GM18526 (cell line): ENCODE measurements around the gene BMF.

Experiments
- POLR2A ChIP-seq: IDR thresholded peaks from 3 replicates; pipeline ENCODE4 v1.6.1; 2011; ENCODE audit not compliant: insufficient read length; ENCODE audit errors: extremely low read depth

The BMF gene

DNA sequence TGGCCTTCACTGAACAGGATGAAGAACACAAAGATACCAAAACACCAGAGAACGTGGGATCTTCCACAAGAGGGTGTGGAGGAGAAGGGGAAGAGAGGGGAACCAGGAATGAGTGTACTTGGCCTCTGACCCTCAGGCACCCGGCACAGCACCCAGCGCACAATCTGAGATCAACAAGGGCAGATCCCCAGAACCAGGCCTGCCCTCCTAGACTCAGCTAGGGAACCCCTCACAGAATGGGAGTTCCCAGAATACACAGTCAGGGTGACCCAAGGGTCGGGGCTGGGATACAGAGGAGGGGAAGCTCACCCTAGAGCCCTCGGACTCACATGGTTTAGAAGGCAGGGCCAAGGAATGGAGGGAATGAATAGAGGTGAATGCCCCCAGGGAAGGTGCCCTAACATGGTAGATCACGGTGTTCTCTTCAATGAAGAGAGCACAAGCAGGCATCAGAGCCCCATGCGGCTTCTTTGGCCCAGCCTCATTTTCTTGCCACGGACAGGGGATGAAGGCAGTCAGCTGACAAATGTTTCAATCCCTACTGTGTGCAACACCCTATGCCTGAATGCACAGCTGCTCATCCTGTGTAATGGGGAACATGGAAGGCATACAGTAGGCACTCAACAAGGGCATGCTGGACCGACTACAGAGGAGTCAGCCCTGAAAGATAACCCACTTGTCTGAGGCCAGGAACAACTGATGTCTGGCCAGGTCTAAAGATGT is 13.1 kb downstream of the BMF start:
- no peak for TF ChIP-seq POLR2A

GRCh38 chr15:40094156-40094555 is 14.5 kb downstream of the BMF start:
- TF ChIP-seq POLR2A, result no peak

DNA sequence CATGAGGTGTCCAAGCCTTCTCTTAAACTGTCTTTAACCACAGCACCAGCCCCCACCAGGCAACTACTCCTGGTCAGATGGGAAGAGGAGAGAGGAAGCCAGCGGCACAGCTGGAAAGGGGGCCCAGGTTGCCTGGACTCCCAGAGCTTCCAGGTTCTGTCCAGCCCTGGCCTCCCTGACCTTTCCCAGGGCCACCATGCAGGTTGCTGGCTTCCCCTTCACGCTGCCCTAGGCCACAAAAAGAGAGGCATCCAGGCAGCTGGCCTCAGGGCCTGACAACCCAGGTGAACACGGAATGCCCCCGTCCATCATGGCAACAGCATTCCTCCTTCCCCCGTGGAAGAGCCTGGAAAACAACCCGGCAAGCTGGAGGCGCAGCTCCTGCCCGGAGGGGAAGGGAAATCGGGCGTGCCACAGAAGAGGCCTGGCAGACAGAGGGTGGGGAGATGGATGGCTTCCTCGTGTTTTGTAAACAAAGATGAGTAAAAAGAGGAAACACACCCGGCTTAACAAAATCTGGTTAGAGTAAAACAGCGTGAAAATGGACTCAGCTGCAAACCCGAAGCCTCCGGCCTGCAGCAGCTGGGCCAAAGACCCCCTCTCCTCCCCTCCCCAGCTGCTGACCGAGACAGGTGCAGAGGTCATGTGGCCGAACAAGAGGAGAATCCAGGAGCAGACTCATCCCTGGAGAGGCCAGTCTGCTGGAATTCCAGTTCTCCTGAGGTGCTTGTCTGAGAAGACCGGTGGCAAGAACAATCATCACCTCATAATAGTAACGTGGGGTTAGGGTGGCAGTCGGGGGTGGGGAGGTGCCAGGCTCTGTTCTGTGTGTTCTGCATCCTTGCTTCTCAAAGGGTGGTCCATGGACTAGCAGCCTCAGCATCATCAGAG is 15.5 kb downstream of the BMF start:
- TF ChIP-seq POLR2A, result no peak

DNA sequence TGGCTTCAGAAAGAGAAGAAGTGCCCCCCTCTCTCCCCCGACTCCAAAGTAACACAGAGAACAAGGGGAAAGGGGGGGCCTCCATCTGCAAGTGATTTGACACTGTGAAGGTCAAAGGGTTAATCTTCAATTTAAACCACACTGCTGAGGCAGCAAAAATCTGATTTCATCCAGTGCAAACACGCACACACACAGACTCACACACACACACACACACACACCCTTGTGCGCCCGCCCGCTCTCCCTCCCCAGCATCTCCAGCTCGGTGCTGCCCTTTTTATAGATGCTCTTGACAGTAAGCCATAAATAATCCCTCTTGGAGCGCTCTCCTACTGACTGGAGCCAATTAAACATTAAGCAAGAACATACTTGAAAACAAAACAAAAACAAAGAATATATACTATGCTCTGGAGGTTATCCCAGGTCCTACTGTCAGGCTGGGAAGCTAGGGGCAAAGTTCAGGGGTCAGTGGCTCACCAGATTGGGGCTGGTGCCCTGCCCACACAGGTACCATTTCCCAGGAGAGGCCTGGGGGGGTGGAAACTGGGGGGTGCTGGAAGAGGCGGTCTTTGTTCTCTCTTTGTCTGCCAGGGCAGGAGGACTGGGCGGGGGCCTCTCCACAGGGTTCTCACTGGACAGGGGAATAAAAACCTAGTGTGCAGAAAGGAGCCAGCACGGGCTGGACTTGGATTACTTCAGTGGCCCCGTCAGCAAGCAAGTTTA is 16.3 kb downstream of the BMF start:
- TF ChIP-seq POLR2A, result no peak

DNA sequence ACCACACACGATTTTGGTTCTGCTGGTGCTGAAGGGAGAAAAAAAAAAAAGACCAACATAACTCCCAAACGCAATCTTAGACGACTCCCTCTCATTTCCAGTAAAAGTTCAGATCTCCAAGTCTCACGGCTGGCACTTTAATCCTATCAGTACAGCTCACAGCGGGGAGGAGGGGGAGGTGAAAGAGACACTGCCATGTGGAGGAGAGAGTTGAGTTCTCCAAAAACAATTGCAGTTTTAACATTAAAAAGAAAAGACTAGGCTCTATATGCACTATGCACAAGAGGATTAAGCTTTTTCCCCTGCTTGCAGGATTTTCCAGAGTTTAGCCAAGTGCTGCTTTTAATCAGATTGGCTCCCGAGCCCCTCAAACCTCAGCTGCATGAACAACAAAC is 16.8 kb downstream of the BMF start:
- no peak for TF ChIP-seq POLR2A

DNA sequence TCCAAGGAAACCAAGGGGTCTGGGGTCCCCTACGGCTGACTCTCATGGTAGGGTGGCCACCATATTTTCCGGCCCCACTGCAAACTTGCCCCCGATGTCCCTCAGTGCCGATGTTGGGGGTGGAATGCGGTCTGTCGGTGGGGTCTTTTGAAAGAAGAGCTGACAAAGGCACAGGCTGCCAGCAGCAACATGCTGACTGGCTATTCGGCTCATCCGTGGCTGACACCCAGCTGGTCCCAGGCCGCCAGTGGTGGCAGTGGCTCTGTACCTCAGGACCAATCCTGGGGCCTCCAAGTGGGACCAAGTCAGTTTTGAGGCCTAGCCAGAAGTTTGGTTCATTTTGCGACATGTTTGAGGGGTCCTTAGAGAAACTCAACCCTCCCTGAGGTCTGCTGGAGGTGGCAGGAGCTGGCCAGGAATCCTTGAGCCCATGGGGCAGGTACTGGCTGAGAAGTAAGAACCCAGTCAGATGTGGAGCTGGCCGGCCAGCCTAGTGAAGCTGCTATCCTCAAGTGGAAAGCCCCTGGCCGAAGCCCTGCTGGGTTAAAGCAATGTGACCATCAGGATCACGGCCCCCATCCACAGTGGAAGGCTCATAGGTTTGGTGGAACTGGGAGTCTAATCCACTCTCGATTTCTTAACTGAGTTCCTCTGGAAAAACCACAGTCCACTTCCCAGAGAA is 17.8 kb downstream of the BMF start:
- no peak for TF ChIP-seq POLR2A

DNA sequence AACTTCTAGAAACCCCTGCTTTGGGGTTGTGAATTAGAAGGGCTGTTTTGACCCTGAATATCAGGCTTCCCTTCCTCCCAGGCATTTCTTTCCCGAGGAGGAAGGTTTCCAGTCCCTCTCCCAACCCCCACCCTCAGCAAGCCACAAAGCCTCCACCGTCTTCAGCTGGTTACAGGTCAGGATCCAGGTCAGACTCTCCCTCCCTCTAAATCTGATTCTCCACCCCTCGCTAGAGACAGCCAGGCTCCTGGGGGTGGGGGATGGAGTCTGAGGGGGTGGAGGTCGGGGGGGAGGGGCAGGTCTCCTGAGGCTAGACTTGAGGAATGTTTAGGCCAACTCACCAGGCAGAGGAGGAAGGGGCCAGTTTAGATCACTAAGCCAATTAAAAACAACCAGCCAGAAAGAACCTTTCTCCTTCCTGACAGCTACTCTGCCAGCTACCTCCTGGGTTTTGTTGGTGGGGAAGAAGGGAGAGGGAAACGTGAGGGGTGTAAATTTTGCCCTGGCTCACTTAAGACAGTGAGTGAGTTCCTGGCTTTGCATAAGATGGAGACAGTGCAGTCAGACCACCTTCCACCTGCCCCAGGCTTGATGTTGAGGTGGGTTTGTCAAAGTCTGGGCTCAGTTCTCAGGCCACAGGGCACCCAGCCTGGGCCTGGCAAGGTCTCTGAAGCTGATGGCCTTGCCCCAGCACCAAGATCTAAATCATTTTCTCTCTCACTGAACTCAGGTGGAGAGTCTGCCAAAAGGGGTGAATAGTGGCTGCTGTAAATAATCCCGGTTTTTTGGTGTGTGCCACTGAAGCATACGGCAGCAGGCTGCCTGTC is 19.5 kb downstream of the BMF start:
- TF ChIP-seq POLR2A, result no peak

DNA sequence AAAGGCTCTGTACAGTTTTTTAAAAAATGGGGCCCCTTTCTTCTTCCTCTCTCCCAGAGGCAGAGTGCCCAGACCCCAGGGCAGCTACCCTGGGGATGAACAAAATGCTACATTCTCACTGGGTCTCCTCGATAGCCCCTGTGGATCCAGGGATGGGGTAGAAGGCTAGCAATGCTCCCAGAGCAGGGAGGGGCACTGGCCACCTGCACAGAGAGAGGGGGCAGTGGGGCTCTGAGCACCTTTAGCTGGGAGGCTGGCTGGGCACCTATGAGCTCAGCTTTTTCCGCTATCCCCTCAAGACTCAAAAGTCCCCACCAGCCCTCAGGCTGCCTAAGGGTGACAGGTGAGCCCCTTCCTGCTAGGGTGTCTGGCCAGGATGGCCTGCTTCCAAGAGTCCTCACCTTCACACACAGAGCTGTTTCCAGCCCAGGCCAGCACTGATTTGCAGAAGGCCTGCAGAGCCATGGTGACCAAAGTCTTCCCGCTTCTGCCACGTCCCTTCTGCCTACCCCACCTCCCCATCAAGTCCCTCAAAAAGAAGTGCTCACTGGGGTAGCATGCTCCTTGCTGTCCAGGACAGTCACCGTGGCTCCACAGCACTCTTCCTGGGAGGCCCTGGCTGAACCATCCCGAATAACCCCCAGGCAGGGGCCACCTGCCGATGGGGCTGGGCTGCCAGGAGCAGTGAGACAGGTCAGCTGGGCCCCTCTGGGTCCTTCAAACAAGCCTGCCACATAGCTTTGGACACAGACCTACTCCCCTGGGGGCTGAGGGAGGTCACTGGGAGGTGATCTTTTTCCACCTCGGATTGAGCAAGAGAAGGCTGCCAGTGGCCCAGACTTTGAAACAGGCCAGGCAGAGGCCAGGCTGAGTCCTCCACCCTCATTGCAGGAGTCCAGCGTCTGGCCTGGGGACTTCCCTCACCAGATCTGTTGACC is 20.4 kb downstream of the BMF start:
- TF ChIP-seq POLR2A, result no peak

DNA sequence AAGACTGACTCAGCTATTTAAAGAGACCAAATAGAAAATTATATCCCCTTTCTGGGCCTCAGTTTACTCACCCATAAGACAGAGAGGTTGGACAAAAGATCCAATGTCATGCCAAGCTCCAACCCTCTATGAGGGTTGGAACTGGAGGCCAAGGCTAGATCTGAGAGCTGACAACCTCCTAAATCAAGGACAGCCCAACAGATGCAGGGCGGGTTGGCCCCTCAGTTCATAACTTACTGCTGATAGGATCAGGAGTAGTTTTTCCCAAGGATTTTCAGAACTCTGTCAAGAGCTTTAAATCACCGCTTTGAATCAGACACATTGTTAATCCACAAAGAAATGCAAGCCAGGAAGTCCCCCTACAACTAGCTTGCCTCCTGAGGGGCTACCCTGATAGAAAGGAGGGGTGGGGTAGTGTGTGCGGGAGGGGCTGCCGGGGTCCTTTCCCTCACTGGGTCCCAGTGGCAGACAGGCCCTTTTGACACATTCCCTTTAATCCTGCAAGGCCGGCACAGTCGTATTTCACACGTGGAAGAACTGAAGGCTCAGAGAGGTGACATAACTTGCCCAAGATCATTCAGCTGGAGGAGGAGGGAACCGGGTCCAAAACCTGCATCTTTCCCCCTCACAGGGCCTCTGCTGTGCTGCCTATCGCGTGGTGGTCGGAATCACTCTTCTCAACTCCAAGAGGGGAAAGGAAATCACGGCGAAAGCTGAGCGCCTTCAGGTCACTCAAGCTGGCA is 21.4 kb downstream of the BMF start:
- no peak for TF ChIP-seq POLR2A

- TF ChIP-seq POLR2A, result no peak
These were observed 23.4 kb downstream of the BMF start for GRCh38 chr15:40085266-40085665.

- TF ChIP-seq POLR2A, result no peak
These were observed 24.0 kb downstream of the BMF start for GRCh38 chr15:40084650-40085049.

DNA sequence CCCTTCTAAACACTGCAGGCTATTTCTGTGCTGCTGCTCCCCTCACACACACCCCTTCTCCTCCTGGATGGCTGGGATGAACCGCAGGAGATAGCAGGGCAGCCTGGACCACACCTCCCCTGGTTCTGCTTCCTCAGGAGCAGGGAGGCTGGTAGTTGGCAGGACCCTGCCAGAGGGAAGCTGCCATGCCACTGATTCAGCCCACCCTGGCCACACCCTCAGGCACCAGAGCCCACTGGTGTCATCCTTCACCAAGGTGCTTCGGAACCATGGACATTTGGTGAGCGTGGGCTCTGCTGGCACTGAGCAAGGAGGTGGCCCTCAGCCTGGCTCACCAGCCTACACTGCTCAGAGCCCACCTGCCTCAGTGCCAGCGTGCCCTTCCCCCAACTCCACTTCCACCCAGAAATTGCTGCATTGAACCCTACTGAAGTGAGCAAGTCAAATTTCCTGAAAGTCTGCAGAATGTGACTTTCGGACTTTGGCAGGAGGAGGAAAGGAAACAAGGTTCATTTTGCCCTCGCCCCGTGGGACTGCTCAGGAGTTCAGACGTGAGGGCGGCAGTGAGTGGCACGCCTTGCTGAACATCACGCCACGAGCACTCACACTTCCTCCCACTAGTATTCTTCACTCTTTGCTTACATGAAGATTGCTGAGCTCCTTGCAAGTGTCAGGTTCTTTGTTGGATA is 26.3 kb downstream of the BMF start:
- TF ChIP-seq POLR2A, result no peak
